Activated naive CD8-positive, alpha-beta T cell treated with anti-CD3 and anti-CD28 coated beads, Interleukin-2, amount 10 ng/mL, durations not matched to agents 7 days and 5 days (primary cell): ENCODE data around the gene COLEC11. TPM values are rescaled to one million over a fixed set of nuclear protein-coding genes. Genes with fewer than 3 reads are reported as not detected.
"Not testable (repeated sequence)": the region's sequence is repeated elsewhere in the genome, so short reads cannot be mapped to it uniquely, and the experiment has no call there.

Experiments
- ATAC-seq: fragments of 150-1000 bp; cut with Tn5 transposase; one replicate; pipeline ENCODE4 v1.10.0; 2021; ENCODE audit warnings: low read depth, moderate library complexity
- POLR2A ChIA-PET: fragments of 350-600 bp; sonication (Branson Sonifier 250); formaldehyde crosslinking; loops from one replicate; lab custom pipeline; 2021; ENCODE audit warnings: antibody characterized with exemption; lab: Charles Lee
- DNase-seq: peaks from one replicate; pipeline ENCODE4 v3.0.0; 2021
- H3K27ac Mint-ChIP-seq: one replicate; pipeline ENCODE4 v1.8.0; 2022; ENCODE audit warnings: mild to moderate bottlenecking, mixed read lengths
- H3K27me3 Mint-ChIP-seq: one replicate; pipeline ENCODE4 v1.8.0; 2022; ENCODE audit warnings: mild to moderate bottlenecking, moderate library complexity, mixed read lengths
- H3K36me3 Mint-ChIP-seq: one replicate; pipeline ENCODE4 v1.8.0; 2021; ENCODE audit warnings: mild to moderate bottlenecking, mixed read lengths
- H3K4me1 Mint-ChIP-seq: one replicate; pipeline ENCODE4 v1.8.0; 2021; ENCODE audit warnings: mixed read lengths
- H3K4me3 Mint-ChIP-seq: one replicate; pipeline ENCODE4 v1.8.0; 2022; ENCODE audit warnings: mild to moderate bottlenecking, moderate library complexity, mixed read lengths
- H3K9me3 Mint-ChIP-seq: one replicate; pipeline ENCODE4 v1.8.0; 2021; ENCODE audit warnings: mixed read lengths
- total RNA-seq, 2 experiments: library from RNA; stranded (reverse); gene quantifications; one replicate each; pipeline ENCODE4 v1.2.3, GENCODE V29; 2021

The COLEC11 gene
- total RNA-seq, 2 experiments from 2014 or later, result 0.39 to 0.77 TPM

GRCh38 chr2:3654011-3654410 lies 59.1 kb downstream of the COLEC11 start:
- Mint-ChIP-seq H3K9me3 (no peaks in the 10 kb centered on the region), H3K4me1 (peaks cover 10% of the 10 kb centered on the region), H3K27ac (no peak overlapping the region), H3K4me3 (no peak overlapping the region), H3K36me3 (no peaks in the 10 kb centered on the region), H3K27me3 (no peaks in the 10 kb centered on the region)
- POLR2A ChIA-PET, result no interaction called here
- ATAC-seq (no peak), DNase-seq (no peak)

GRCh38 chr2:3654531-3655225 lies 59.8 kb downstream of the COLEC11 start:
- H3K9me3 Mint-ChIP-seq, result no peaks in the 10 kb centered on the region

GRCh38 chr2:3655871-3656761 lies 61.2 kb downstream of the COLEC11 start:
- H3K36me3 Mint-ChIP-seq, result no peaks in the 10 kb centered on the region
- H3K27me3 Mint-ChIP-seq, result no peaks in the 10 kb centered on the region
- no peak overlapping the region for H3K27ac Mint-ChIP-seq
- DNase-seq, result no peak
- no peak overlapping the region for H3K4me3 Mint-ChIP-seq
- no peaks in the 10 kb centered on the region for H3K9me3 Mint-ChIP-seq
- peaks cover 11% of the 10 kb centered on the region for H3K4me1 Mint-ChIP-seq
- POLR2A ChIA-PET, result no interaction called here
- no peak for ATAC-seq

More at GRCh38 chr2:3654531-3655225, 59.8 kb downstream of the COLEC11 start:
- POLR2A ChIA-PET, result no interaction called here
- no peak for DNase-seq
- Mint-ChIP-seq H3K27ac (no peak overlapping the region), H3K4me1 (peaks cover 11% of the 10 kb centered on the region), H3K27me3 (no peaks in the 10 kb centered on the region), H3K36me3 (no peaks in the 10 kb centered on the region), H3K4me3 (no peak overlapping the region)
- no peak for ATAC-seq

GRCh38 chr2:3656762-3657721 lies 62.1 kb downstream of the COLEC11 start:
- Mint-ChIP-seq H3K27me3 (no peaks in the 10 kb centered on the region), H3K27ac (no peak overlapping the region), H3K9me3 (no peaks in the 10 kb centered on the region), H3K36me3 (no peaks in the 10 kb centered on the region), H3K4me3 (no peak overlapping the region), H3K4me1 (peaks cover 6% of the 10 kb centered on the region)
- ATAC-seq (no peak), DNase-seq (no peak)
- POLR2A ChIA-PET, result no interaction called here

GRCh38 chr2:3657881-3658280 lies 63.0 kb downstream of the COLEC11 start, which contains the start of gene ALLC:
ALLC (plus strand) TSS chr2:3658200; CDS start chr2:3671158, 12,958 bp downstream.
- ATAC-seq (no peak), DNase-seq (no peak)
- no peak within 1 kb of the TSS for H3K4me3 Mint-ChIP-seq
- POLR2A ChIA-PET, result no interaction called here
- H3K4me1 Mint-ChIP-seq, result peaks cover 4% of the 10 kb centered on the region
- H3K36me3 Mint-ChIP-seq, result no peaks in the 10 kb centered on the region
- H3K9me3 Mint-ChIP-seq, result no peaks in the 10 kb centered on the region
- H3K27ac Mint-ChIP-seq, result no peak within 1 kb of the TSS
- H3K27me3 Mint-ChIP-seq, result no peaks in the 10 kb centered on the region

- Mint-ChIP-seq H3K4me3 (no peak overlapping the region), H3K4me1 (peaks cover 4% of the 10 kb centered on the region), H3K27me3 (no peaks in the 10 kb centered on the region), H3K9me3 (no peaks in the 10 kb centered on the region), H3K27ac (no peak overlapping the region), H3K36me3 (no peaks in the 10 kb centered on the region)
- POLR2A ChIA-PET, result no interaction called here
- ATAC-seq, result peak; percentile 12
- no peak for DNase-seq
Observed at GRCh38 chr2:3659447-3660432, 64.8 kb downstream of the COLEC11 start.

- peak overlapping the region; percentile 36 for H3K27ac Mint-ChIP-seq
- H3K4me3 Mint-ChIP-seq, H3K27me3 Mint-ChIP-seq, ATAC-seq, H3K36me3 Mint-ChIP-seq, H3K9me3 Mint-ChIP-seq, H3K4me1 Mint-ChIP-seq, POLR2A ChIA-PET, DNase-seq: not testable (repeated sequence)
Observed at GRCh38 chr2:3660640-3661039, 65.7 kb downstream of the COLEC11 start.

GRCh38 chr2:3661149-3661660 lies 66.3 kb downstream of the COLEC11 start:
- POLR2A ChIA-PET, result no interaction called here
- Mint-ChIP-seq H3K27ac (no peak overlapping the region), H3K36me3 (no peaks in the 10 kb centered on the region), H3K4me1 (peaks cover 4% of the 10 kb centered on the region), H3K9me3 (no peaks in the 10 kb centered on the region), H3K27me3 (peaks cover 2% of the 10 kb centered on the region), H3K4me3 (no peak overlapping the region)
- DNase-seq (no peak), ATAC-seq (no peak)

- H3K4me1 Mint-ChIP-seq, result peaks cover 4% of the 10 kb centered on the region
- peaks cover 2% of the 10 kb centered on the region for H3K27me3 Mint-ChIP-seq
- no peaks in the 10 kb centered on the region for H3K9me3 Mint-ChIP-seq
- no peaks in the 10 kb centered on the region for H3K36me3 Mint-ChIP-seq
- no peak overlapping the region for H3K4me3 Mint-ChIP-seq
- POLR2A ChIA-PET, result no interaction called here
- no peak overlapping the region for H3K27ac Mint-ChIP-seq
- no peak for DNase-seq
- no peak for ATAC-seq
Observed at GRCh38 chr2:3662239-3662638, 67.3 kb downstream of the COLEC11 start.

GRCh38 chr2:3664118-3664517 lies 69.2 kb downstream of the COLEC11 start:
- Mint-ChIP-seq H3K4me3 (no peak overlapping the region), H3K9me3 (no peaks in the 10 kb centered on the region), H3K4me1 (peaks cover 4% of the 10 kb centered on the region), H3K36me3 (no peaks in the 10 kb centered on the region), H3K27me3 (peaks cover 2% of the 10 kb centered on the region), H3K27ac (no peak overlapping the region)
- POLR2A ChIA-PET, result no interaction called here
- ATAC-seq (no peak), DNase-seq (no peak)

GRCh38 chr2:3664925-3665324 lies 70.0 kb downstream of the COLEC11 start:
- no peaks in the 10 kb centered on the region for H3K36me3 Mint-ChIP-seq
- POLR2A ChIA-PET, result no interaction called here
- DNase-seq (no peak), ATAC-seq (no peak)
- H3K4me3 Mint-ChIP-seq, result no peak overlapping the region
- peaks cover 2% of the 10 kb centered on the region for H3K27me3 Mint-ChIP-seq
- no peak overlapping the region for H3K27ac Mint-ChIP-seq
- no peaks in the 10 kb centered on the region for H3K9me3 Mint-ChIP-seq
- peaks cover under 1% of the 10 kb centered on the region for H3K4me1 Mint-ChIP-seq
